Gastrocnemius medialis (tissue), 4 donors: ENCODE data around the gene SLC25A2. TPM values are rescaled to one million over a fixed set of nuclear protein-coding genes. Genes with fewer than 3 reads are reported as not detected.
"Not testable (repeated sequence)": the region's sequence is repeated elsewhere in the genome, so short reads cannot be mapped to it uniquely, and the experiment has no call there.

Experiments
- ATAC-seq, 2 donors: fragments of 150-250 bp; one replicate each; pipeline ENCODE4 v1.9.1; 2016
- DNase-seq, 2 donors: peaks; one replicate each; pipeline ENCODE4 v3.0.0-alpha.2; 2019
- H3K27ac ChIP-seq, 4 donors: fragments of 200-600 bp; sonication (generic); 1 replicate in 1 of 4; 2 replicates in 3 of 4; pipeline ENCODE4 v1.5.1; 2016 to 2018; ENCODE audit warnings: mild to moderate bottlenecking in 2 of 4, moderate library complexity in 1 of 4
- H3K27me3 ChIP-seq, 3 donors: fragments of 200-600 bp; sonication (generic) in 2 of 3; 1 replicate in 1 of 3; 2 replicates in 2 of 3; pipeline versions ENCODE4 v1.5.1 to v1.6.0; 2016 to 2019; ENCODE audit warnings: mild to moderate bottlenecking in 1 of 3, moderate library complexity in 1 of 3
- H3K36me3 ChIP-seq, 2 donors: fragments of 200-600 bp; sonication (generic) in 1 of 2; one replicate each; pipeline ENCODE4 v1.5.1; 2017 to 2018
- H3K4me1 ChIP-seq, 2 donors: fragments of 200-600 bp; sonication (generic) in 1 of 2; one replicate each; pipeline ENCODE4 v1.5.1; 2016 to 2017; ENCODE audit warnings: mild to moderate bottlenecking in 2 of 2
- H3K4me3 ChIP-seq, 4 donors: fragments of 200-600 bp; sonication (generic) in 3 of 4; 1 replicate in 1 of 4; 2 replicates in 3 of 4; pipeline ENCODE4 v1.5.1; 2016 to 2019; ENCODE audit warnings: mild to moderate bottlenecking in 2 of 4
- H3K9me3 ChIP-seq, 3 donors: fragments of 200-600 bp; sonication (generic) in 2 of 3; 1 replicate in 1 of 3; 2 replicates in 2 of 3; pipeline ENCODE4 v1.5.1; 2016 to 2019
- POLR2A ChIP-seq, 2 donors: fragments of 450-650 bp; IDR thresholded peaks; one replicate each; pipeline ENCODE4 v1.6.1; 2017; ENCODE audit warnings: antibody characterized with exemption in 2 of 2, mild to moderate bottlenecking in 2 of 2, moderate library complexity in 2 of 2
- in situ Hi-C, 4 donors: fragments of 200-750 bp; cut with MboI; loops; one replicate each; pipeline versions ENCODE4 v1.15.0 to v1.8.0; 2017; ENCODE audit warnings: low sequenced_read_pairs in 4 of 4
- intact Hi-C: fragments of 100-400 bp; cut with DNase I; formaldehyde crosslinking; loops from one replicate; pipeline ENCODE4 v1.15.1; 2023; ENCODE audit warnings: low total_unique reads
- total RNA-seq, 4 donors: library from RNA; depleted of rRNA; stranded (reverse); fragments of >200 nt; gene quantifications; one replicate each; pipeline versions ENCODE4 v1.1.0 to v1.2.3, GENCODE V29; 2016
- TF ChIP-seq, protein P1 (sequence below), 5 experiments: fragments of 450-650 bp in 3 of 5; fragments of 200-600 bp in 2 of 5; sonication (generic) in 2 of 5; IDR thresholded peaks in 4 of 5; conservative IDR thresholded peaks in 1 of 5; 1 replicate in 4 of 5; 2 replicates in 1 of 5; pipeline ENCODE4 v1.5.1; 2016 to 2019; ENCODE audit warnings: antibody characterized with exemption in 5 of 5, mild to moderate bottlenecking in 3 of 5, moderate library complexity in 3 of 5

SLC25A2 gene
- total RNA-seq, 4 donors from 2014 or later: 0.49 TPM; not detected in 3

DNA sequence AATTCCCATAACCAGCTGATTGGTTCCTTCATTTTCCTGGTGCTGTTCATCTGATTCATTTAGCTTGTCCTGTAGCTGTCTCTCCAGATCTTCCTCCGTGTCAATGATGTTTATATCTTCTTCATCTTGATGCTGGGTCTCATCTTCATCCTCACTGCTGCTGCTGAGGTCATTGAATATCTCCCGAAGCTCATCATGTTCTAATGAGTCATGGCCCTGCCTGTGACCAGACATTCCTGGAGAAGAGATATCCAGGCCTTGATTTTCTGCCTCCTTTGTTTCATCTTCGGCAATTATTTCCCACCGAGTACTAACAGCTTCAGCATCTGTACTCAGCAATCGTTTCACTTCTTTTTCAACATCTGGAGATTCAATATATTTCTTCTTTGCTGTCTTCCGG lies 15.4 kb upstream of the SLC25A2 start:
- intact Hi-C loops (no loop called here), in situ Hi-C loops (no loop called here)
- no peaks in the 10 kb centered on the region for H3K27me3 ChIP-seq
- peaks cover 3 to 46% of the 10 kb centered on the region in 2 donors for H3K36me3 ChIP-seq
- peaks cover 0 to 24% (median 17%) of the 10 kb centered on the region in 3 donors for H3K9me3 ChIP-seq
- H3K4me1 ChIP-seq: peaks cover 32 to 35% of the 10 kb centered on the region in 2 donors
- H3K4me3 ChIP-seq: peak overlapping the region; percentile 62 to 86 (median 84)
- peak overlapping the region; percentile 85 to 97 (median 94) for H3K27ac ChIP-seq
- no peak for ATAC-seq
- no peak for TF ChIP-seq POLR2A (IDR thresholded peaks at IDR 0.05)
- TF ChIP-seq, protein P1, sequence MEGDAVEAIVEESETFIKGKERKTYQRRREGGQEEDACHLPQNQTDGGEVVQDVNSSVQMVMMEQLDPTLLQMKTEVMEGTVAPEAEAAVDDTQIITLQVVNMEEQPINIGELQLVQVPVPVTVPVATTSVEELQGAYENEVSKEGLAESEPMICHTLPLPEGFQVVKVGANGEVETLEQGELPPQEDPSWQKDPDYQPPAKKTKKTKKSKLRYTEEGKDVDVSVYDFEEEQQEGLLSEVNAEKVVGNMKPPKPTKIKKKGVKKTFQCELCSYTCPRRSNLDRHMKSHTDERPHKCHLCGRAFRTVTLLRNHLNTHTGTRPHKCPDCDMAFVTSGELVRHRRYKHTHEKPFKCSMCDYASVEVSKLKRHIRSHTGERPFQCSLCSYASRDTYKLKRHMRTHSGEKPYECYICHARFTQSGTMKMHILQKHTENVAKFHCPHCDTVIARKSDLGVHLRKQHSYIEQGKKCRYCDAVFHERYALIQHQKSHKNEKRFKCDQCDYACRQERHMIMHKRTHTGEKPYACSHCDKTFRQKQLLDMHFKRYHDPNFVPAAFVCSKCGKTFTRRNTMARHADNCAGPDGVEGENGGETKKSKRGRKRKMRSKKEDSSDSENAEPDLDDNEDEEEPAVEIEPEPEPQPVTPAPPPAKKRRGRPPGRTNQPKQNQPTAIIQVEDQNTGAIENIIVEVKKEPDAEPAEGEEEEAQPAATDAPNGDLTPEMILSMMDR (IDR thresholded peaks at IDR 0.05 in 4 of 5, conservative IDR thresholded peaks at IDR 0.05 in 1 of 5): no peak
- DNase-seq: no peak

DNA sequence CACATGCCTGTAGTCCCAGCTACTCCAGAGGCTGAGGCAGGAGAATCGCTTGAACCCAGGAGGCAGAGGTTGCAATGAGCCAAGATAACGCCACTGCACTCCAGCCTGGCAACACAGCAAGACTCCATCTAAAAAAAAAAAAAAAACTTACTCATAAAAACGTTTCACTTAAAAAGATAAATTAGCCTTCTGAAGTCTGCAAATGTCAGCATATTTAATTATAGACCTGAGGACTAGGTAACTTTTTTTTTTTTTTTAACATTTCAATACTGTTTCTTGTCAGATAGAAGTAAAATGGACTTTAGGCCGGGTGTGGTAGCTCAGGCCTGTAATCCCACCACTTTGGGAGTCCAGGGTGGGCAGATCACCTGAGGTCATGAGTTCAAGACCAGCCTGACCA lies 13.1 kb upstream of the SLC25A2 start:
- H3K4me3 ChIP-seq, H3K27me3 ChIP-seq, DNase-seq, in situ Hi-C loops, ATAC-seq, intact Hi-C loops: not testable (repeated sequence)
- Histone ChIP-seq H3K4me1 (peaks cover 30 to 31% of the 10 kb centered on the region in 2 donors), H3K27ac (peak overlapping the region in 1 of 4 donors; percentile 85), H3K9me3 (peaks cover 0 to 24% (median 17%) of the 10 kb centered on the region in 3 donors), H3K36me3 (peaks cover 3 to 46% of the 10 kb centered on the region in 2 donors)

DNA sequence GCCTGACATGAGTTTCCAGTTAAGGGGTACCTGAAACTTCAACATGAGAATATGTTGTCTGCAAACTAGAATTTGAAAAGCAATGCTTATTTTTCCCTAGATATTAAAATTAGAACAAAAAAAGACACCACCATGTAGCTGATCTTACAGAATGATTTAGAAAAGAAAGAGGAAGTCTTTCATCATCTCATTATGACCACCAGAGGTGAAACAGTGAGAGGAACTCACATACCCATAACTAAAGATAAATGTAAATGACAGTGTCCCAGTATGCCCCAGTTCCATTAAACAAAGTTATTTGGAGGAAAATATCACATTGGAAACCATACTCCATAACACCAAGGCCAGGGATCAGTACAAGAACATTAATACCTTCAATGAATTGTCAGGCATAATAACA lies 9.9 kb upstream of the SLC25A2 start:
- DNase-seq (no peak), ATAC-seq (no peak)
- Histone ChIP-seq H3K27me3 (no peaks in the 10 kb centered on the region), H3K4me1 (peaks cover 10% of the 10 kb centered on the region in 2 donors), H3K9me3 (peaks cover 0 to 15% (median 7%) of the 10 kb centered on the region in 3 donors), H3K4me3 (no peak overlapping the region), H3K27ac (no peak overlapping the region), H3K36me3 (peaks cover 0 to 34% of the 10 kb centered on the region in 2 donors)
- TF ChIP-seq, protein P1 (IDR thresholded peaks at IDR 0.05 in 4 of 5, conservative IDR thresholded peaks at IDR 0.05 in 1 of 5): no peak
- no peak for TF ChIP-seq POLR2A (IDR thresholded peaks at IDR 0.05)
- in situ Hi-C loops: no loop called here
- intact Hi-C loops: no loop called here

DNA sequence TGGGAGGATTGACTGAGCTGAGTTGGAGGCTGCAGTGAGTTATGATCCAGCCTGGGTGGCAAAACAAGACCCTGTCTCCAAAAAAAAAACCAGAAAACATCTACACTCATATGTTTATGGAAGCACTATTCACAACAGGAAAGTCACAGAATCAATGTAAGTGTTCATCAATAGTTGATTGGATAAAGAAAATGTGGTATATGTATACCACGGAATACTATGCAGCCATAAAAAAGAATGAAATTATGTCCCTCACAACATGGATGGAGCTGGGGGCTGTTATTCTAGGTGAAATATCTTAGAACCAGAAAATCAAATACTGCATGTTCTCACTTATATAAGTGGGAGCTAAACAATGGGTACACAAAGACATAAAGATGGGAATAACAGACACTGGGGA lies 2.8 kb upstream of the SLC25A2 start:
- no peak for TF ChIP-seq POLR2A (IDR thresholded peaks at IDR 0.05)
- TF ChIP-seq, protein P1 (IDR thresholded peaks at IDR 0.05 in 4 of 5, conservative IDR thresholded peaks at IDR 0.05 in 1 of 5): no peak
- ATAC-seq: no peak
- Histone ChIP-seq H3K4me3 (no peak overlapping the region), H3K36me3 (peaks cover 0 to 4% of the 10 kb centered on the region in 2 donors), H3K4me1 (no peaks in the 10 kb centered on the region), H3K27ac (no peak overlapping the region), H3K27me3 (no peaks in the 10 kb centered on the region), H3K9me3 (peaks cover 0 to 11% (median 8%) of the 10 kb centered on the region in 3 donors)
- in situ Hi-C loops: no loop called here
- DNase-seq: no peak
- intact Hi-C loops: no loop called here

DNA sequence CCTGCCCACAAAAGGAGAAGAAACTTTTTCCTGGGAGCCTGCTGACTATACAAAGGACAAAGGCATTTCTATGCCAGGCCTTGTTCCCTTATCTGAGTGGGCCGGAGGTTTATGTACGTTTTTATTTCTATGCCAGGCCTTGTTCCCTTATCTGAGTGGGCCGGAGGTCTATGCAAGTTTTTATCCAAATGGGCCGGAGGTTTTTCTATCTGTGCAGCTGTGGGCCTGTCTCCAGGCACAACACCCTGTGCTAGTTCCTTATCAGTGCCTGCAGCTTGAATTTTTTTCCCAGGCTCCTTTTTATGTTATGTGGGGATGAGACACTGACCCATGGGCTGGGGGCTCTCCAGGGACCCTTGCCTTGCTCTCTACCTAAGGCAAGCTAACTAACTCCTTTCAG lies 5.5 kb downstream of the SLC25A2 start:
- H3K4me1 ChIP-seq: no peaks in the 10 kb centered on the region
- H3K36me3 ChIP-seq: peaks cover 0 to 7% of the 10 kb centered on the region in 2 donors
- H3K27ac ChIP-seq: no peak overlapping the region
- in situ Hi-C loops: no loop called here
- TF ChIP-seq POLR2A (IDR thresholded peaks at IDR 0.05): no peak
- TF ChIP-seq, protein P1 (IDR thresholded peaks at IDR 0.05 in 4 of 5, conservative IDR thresholded peaks at IDR 0.05 in 1 of 5): no peak
- no peak for DNase-seq
- ATAC-seq: no peak
- H3K4me3 ChIP-seq: no peak overlapping the region
- intact Hi-C loops: no loop called here
- H3K9me3 ChIP-seq: peaks cover 0 to 16% (median 6%) of the 10 kb centered on the region in 3 donors
- H3K27me3 ChIP-seq: no peaks in the 10 kb centered on the region
